LHCN-M2 (cell line): ENCODE data around the gene CC2D1A. TPM values are rescaled to one million over a fixed set of nuclear protein-coding genes. Genes with fewer than 3 reads are reported as not detected.

ENCODE experiments used
- DNase-seq: peaks from one replicate; pipeline ENCODE4 v3.0.0-alpha.2; 2012; ENCODE audit warnings: low read depth
- total RNA-seq: library from RNA; depleted of rRNA; stranded (reverse); fragments of >200 nt; gene quantifications from 2 replicates; pipeline ENCODE4 v1.2.3, GENCODE V29; 2014; rRNA removed

CC2D1A gene
- total RNA-seq, 1 experiment from 2014 or later, result 21.0 TPM

DNA sequence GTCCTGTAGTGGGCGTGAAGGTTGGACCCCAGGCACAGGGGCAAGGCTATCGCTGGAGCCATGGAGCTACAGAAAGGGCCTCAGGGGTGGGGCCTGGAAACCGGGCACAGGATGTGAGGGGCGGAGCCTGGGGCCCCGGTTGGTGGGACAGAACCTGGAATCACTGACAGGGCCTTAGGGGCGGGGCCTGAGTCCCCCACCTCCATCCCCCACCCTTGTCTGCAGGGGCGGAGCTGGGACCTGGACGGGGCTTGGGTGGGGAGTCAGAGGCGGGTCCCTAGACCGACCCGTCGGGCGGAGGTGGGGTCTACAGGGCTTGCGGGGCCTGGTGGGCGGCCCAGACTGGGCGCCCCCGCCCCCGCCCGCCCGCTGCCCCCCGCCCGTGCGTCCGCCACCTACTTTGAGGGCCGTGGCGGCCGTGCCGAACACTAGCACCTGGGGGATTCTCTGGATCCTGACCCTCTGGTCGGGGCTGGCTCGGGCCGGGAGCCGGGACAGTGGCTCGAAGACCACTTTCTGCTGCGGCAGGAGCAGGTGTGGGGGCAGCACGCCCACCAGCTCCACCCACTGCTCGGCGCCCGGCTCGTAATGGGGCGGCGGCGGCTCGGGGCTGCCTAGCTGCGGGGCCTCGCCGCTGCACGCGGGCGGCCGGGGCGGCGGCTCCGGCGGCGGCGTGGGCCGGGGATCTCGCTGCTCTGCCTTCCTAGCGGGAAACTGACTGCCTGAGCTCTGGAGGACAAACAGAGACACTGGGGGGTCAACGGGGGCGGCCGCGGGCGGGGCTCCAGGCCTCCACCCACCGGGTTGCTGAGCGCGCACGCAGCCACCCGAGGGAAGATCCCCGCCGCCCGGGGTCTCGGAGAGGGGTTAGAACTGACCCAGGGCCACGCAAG is 72.6 kb downstream of the CC2D1A start:
- no peak for DNase-seq

DNA sequence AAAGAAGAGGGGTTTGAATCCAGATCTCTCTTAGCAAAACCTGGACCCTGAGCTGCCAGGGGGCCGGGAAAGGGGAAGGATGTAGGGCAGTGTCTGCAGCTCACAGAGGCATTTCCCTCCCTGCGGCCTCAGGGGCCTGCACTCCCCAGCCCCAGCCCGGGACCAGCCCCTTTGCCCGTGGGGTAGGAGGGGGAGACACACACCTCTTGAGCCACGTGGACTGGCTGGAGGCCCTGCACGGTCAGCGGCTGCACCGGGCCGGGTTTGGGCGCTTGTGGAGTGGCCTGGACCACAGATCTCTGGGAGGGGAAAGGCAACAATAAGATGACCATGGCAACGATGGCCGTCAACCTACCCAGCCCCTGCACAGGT is 73.2 kb downstream of the CC2D1A start:
- DNase-seq, result no peak

- no peak for DNase-seq
Observed at GRCh38 chr19:13979686-13980085, 73.7 kb downstream of the CC2D1A start.

GRCh38 chr19:13980340-13980739 is 74.3 kb downstream of the CC2D1A start:
- no peak for DNase-seq

Other genes with a start within 250 kb of the CC2D1A start
- 38.7 and 50.3 TPM in 2 replicates for gene MRI1, start 141.7 kb upstream of the CC2D1A start, total RNA-seq
- gene C19orf53, start 131.7 kb upstream of the CC2D1A start, total RNA-seq, result 172 and 183 TPM in 2 replicates
- gene ZSWIM4, start 110.8 kb upstream of the CC2D1A start, total RNA-seq, result 1.8 and 2.7 TPM in 2 replicates
- gene NANOS3, start 29.1 kb upstream of the CC2D1A start, total RNA-seq, result not detected in 2 replicates
- 1.1 and 1.7 TPM in 2 replicates for gene BRME1, start 84 bp upstream of the CC2D1A start, total RNA-seq
- 2.1 and 5.2 TPM in 2 replicates for gene PODNL1, start 32.2 kb downstream of the CC2D1A start, total RNA-seq
- 28.8 and 30.2 TPM in 2 replicates for gene DCAF15, start 46.3 kb downstream of the CC2D1A start, total RNA-seq
- 2.2 and 2.5 TPM in 2 replicates for gene RFX1, start 100.1 kb downstream of the CC2D1A start, total RNA-seq
- not detected in 2 replicates for gene RLN3, start 121.9 kb downstream of the CC2D1A start, total RNA-seq
- 0.29 and 0.32 TPM in 2 replicates for gene IL27RA, start 125.6 kb downstream of the CC2D1A start, total RNA-seq
- 0.11 and 0.38 TPM in 2 replicates for gene PALM3, start 155.9 kb downstream of the CC2D1A start, total RNA-seq
- 0.19 and 0.34 TPM in 2 replicates for gene MISP3, start 166.6 kb downstream of the CC2D1A start, total RNA-seq
- gene C19orf67, start 179.6 kb downstream of the CC2D1A start, total RNA-seq, result not detected in 2 replicates
- gene SAMD1, start 184.6 kb downstream of the CC2D1A start, total RNA-seq, result 59.3 and 64.5 TPM in 2 replicates
- 64.7 and 76.2 TPM in 2 replicates for gene PRKACA, start 211.6 kb downstream of the CC2D1A start, total RNA-seq
- 107 and 111 TPM in 2 replicates for gene ASF1B, start 230.4 kb downstream of the CC2D1A start, total RNA-seq